ENCODE measurements around the gene PITHD1. TPM values are rescaled to one million over a fixed set of nuclear protein-coding genes. Genes with fewer than 3 reads are reported as not detected.

The PITHD1 gene
- total and polyA plus RNA-seq, 2 donors (not counting 3 experiments of a cell fraction or from before 2014, with no cell fraction given): 35.8 to 43.1 TPM

GRCh38 chr1:23806280-23806679 lies 28.1 kb downstream of the PITHD1 start:
- CTCF ChIA-PET: interaction anchor here (1.5 to 1.6 kb wide), 2 partner anchors 34 to 110 kb away, joined by 3 to 8 read pairs; no protein-coding TSS in a partner anchor
- Histone ChIP-seq H3K4me1 (ENCODE audit: control insufficient read depth, extremely low read depth, insufficient read depth, low read length) (peaks cover 2% of the 10 kb centered on the region), H3K9me3 (replicated peaks; ENCODE audit: control insufficient read depth, insufficient read depth, low read length) (no peaks in the 10 kb centered on the region), H4K20me1 (replicated peaks; ENCODE audit: control insufficient read depth, extremely low read depth, insufficient read depth, low read length) (no peaks in the 10 kb centered on the region), H3K4me3 (replicated peaks in 1 of 3; ENCODE audit: insufficient read depth in 1 of 3, low read depth in 1 of 3, low read length in 3 of 3) (no peak overlapping the region), H3K9ac (replicated peaks; ENCODE audit: extremely low read depth, insufficient read depth, low read length) (no peak overlapping the region), H3K9me1 (replicated peaks; ENCODE audit: control insufficient read depth, extremely low read depth, insufficient read depth, low read length) (no peaks in the 10 kb centered on the region), H2AFZ (ENCODE audit: low read depth, low read length) (no peak overlapping the region), H3K27ac (ENCODE audit: insufficient read depth, low read depth, low read length) (no peak overlapping the region), H3K4me2 (ENCODE audit: insufficient read depth, low read length) (no peak overlapping the region), H3K27me3 (ENCODE audit: control insufficient read depth in 2 of 2, insufficient read depth in 2 of 2, low read length in 2 of 2) (no peaks in the 10 kb centered on the region), H3K36me3 (ENCODE audit: control insufficient read depth in 2 of 2, extremely low read depth in 1 of 2, insufficient read depth in 2 of 2, low read length in 2 of 2) (peaks cover 0 to 2% of the 10 kb centered on the region in 2 experiments), H3K79me2 (ENCODE audit: control insufficient read depth, insufficient read depth, low read length) (no peaks in the 10 kb centered on the region)
- FAIRE-seq (no peak), DNase-seq (ENCODE audit: low read depth, low spot score) (no peak)
- POLR2A ChIA-PET: no interaction called here
- TF ChIP-seq MYC (IDR thresholded peaks at IDR 0.05; ENCODE audit: low read depth, low read length) (no peak), JUN (IDR thresholded peaks at IDR 0.05; ENCODE audit: borderline replicate concordance, insufficient read depth, insufficient read length, low read depth) (no peak), POLR2A (IDR thresholded peaks at IDR 0.05; ENCODE audit: low read depth, low read length) (no peak), CTCF (IDR thresholded peaks at IDR 0.05; ENCODE audit: extremely low read depth in 1 of 2, insufficient read depth in 1 of 2, low read depth in 1 of 2, low read length in 2 of 2) (no peak), GATA2 (IDR thresholded peaks at IDR 0.05; ENCODE audit: insufficient read depth, insufficient read length, low read depth, low read length) (no peak), MAX (IDR thresholded peaks at IDR 0.05; ENCODE audit: insufficient read depth, insufficient read length) (no peak), POLR2AphosphoS5 (IDR thresholded peaks at IDR 0.05; ENCODE audit: insufficient read depth, low read depth, low read length) (no peak), FOS (IDR thresholded peaks at IDR 0.05; ENCODE audit: borderline replicate concordance, insufficient read depth, low read length) (no peak), EZH2 (IDR thresholded peaks at IDR 0.05; ENCODE audit: borderline replicate concordance, low read depth, low read length, severe bottlenecking) (no peak)
- dilution Hi-C loops (cut with MboI; ENCODE audit: extremely low pct_ligation_motif_present, low sequenced_read_pairs): no loop called here
- intact Hi-C loops (cut with micrococcal nuclease): loop anchor here (5.0 kb wide), 1 partner anchor 221 kb away; no protein-coding TSS in a partner anchor
- BruUV-seq (replicated peaks): no TSS peak
